D721Med (cell line): Measurements from ENCODE around the gene WDR45B.

Experiments
- DNase-seq: peaks from one replicate; pipeline ENCODE4 v3.0.0; 2011; ENCODE audit warnings: low spot score; ENCODE audit not compliant: insufficient read length
- FAIRE-seq: peaks from 2 replicates; lab custom pipeline; 2011; peaks lifted over from hg19 to GRCh38; lab: Jason Lieb, UNC
- TF ChIP-seq, protein P1 (sequence below): IDR thresholded peaks from 2 replicates; pipeline ENCODE4 v1.5.1; 2012; ENCODE audit warnings: mild to moderate bottlenecking, control low read depth; ENCODE audit not compliant: insufficient read depth; ENCODE audit errors: missing control alignments

The WDR45B gene

DNA sequence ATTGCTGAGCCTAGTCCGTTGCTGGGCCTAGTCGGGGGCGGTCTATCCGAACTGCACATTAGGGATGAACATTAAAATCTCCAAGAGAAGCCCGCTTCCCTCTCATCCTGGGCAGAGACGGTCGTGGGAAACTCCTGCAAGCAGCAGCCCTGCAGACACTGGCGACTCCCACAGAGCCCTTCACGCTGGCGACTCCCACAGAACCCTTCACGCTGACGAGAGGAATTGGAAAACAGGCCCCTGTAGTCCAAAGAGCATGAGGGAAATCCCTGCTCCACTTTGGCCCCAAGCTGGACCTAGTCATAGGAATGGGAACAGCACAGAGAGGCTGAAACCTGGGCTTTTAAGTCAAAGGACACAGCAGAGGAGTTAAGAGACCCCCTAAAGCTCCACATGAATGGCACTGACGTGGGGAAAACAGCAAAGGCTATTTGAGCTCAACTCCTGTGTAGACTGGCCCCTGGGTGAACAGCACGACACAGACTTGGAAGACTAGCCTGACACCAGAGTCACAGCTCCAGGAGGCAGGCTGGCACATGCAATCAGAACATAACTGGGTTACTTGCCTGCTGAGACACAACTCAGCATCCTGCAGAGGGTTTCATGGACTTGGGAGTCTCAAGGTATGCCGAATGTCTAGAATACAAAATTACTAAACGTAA, 42.2 kb downstream of the WDR45B start:
- TF ChIP-seq, protein P1, sequence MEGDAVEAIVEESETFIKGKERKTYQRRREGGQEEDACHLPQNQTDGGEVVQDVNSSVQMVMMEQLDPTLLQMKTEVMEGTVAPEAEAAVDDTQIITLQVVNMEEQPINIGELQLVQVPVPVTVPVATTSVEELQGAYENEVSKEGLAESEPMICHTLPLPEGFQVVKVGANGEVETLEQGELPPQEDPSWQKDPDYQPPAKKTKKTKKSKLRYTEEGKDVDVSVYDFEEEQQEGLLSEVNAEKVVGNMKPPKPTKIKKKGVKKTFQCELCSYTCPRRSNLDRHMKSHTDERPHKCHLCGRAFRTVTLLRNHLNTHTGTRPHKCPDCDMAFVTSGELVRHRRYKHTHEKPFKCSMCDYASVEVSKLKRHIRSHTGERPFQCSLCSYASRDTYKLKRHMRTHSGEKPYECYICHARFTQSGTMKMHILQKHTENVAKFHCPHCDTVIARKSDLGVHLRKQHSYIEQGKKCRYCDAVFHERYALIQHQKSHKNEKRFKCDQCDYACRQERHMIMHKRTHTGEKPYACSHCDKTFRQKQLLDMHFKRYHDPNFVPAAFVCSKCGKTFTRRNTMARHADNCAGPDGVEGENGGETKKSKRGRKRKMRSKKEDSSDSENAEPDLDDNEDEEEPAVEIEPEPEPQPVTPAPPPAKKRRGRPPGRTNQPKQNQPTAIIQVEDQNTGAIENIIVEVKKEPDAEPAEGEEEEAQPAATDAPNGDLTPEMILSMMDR, result no peak
- FAIRE-seq (no peak), DNase-seq (no peak)

DNA sequence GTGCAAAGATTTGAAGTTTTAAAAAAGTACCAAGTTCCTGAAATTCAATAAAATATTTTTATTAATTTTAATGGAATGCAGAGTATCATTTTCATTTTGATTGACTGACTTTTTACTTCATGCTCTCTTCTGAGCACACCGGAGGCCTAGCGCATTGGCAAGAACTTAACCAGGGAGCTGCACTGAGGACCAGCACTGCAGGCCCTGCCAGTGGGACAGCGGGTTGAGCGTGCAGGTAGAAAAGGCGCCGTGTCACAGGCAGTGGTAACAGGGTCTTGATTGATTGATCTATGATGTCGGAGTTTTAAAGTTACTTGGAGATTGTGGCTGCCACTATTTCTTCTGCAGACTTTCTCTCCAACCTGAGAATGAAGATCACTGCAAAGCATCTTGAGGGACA, 43.7 kb downstream of the WDR45B start:
- FAIRE-seq, result no peak
- TF ChIP-seq, protein P1, result no peak
- no peak for DNase-seq

DNA sequence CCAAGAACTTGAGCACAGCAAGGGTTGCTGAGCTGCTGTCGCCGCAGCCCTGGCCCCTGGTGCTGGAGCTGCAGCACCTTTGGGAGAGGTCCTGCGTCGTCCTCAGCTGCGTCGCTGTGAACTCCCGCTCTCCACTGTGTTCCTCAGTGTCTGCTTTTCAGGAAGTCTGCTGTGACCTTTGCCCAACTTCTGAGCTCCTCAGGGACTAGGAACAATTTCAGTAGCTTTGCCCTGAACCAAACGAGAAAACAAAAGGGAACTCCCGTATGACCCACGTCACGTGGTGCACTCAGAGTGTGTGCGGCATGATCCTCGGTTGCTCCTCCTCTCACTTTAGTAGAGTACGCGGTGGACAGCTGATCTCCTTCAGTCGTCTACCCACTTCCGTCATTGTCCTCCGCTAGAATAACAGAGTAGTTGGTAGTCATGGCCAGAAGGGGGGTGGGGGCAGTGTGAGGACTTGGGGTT, 44.2 kb downstream of the WDR45B start:
- DNase-seq (no peak), FAIRE-seq (no peak)
- TF ChIP-seq, protein P1, result no peak

DNA sequence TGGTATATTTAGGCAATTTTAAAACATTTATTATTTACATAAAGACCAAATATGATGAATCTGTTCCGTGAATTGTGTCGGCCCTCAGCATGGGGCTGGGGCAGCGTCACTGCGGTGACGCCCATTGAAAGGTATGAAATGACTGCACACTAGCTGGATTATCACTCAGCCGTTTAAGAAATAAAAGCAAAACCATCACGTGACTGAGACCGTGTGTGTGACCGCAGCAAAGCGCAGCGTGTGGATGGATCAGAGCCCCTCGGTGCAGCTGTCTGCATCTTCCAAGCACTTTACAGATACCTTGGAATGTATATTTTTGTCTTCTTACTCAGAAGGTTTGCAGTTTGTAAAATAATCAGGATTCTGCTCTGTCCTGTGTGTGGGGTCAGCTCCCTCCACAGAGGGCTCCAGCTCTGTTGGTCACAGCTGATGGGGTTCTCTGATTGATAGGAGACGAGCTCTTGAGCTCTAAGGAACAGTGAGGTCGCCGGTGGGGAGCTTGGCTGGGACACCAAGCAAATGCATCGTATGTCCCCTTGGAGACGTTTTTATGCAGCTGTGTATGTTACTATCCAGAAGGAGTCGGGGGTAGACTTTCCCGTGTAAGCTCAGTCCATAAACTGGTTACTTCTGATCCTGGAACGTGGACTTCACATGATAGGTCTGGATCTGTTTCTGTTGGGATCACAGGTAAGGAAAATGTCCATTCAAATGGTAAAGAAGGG, 45.1 kb downstream of the WDR45B start:
- DNase-seq (no peak), FAIRE-seq (no peak)
- TF ChIP-seq, protein P1, result no peak

DNA sequence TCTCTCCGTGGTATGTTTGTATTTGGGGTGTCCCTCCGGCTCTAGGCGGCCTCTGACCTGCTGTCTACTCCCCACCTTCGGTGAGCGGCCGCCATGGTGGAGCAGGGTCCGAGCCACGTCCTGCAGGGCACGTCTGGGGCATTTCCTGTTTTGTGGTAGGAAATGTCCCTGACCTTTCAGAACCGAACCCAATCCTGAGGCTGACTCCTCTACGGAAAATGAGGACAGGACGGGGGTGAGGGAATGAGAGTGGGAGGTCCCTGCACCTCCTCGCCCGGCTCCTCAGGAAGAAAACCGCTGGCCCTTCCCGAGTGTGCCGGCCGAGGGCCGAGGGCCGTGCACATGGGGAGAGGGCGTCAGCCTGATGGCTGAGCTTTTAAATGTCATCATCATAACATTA, 45.8 kb downstream of the WDR45B start:
- DNase-seq (no peak), FAIRE-seq (no peak)
- TF ChIP-seq, protein P1, result no peak

DNA sequence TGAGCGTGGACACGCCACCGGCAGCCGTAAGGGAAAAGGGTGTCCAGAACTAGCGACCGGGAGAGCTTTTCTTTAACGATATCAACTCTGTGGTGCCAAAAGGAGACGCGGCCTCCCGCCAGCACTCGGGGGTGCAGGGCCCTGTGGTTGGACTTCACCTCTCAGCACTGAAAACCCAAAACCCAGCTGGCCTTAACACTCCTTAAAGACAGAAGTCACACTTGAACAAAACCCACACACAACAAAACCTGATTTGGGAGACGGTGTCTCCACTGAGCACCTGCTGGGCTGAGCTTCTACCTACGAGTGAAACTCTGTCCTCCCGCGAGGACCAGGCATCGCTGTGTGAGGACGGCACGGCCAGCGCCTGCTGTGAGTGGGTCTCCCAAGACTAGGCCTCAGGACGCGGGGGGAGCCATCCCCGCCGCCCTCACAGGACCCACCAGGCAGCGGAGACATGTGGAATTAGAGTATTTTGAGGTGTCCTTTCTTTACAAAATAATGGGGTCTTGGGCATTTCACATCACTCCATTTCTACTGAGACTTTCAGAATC, 46.7 kb downstream of the WDR45B start:
- TF ChIP-seq, protein P1, result no peak
- FAIRE-seq, result no peak

More for the DNA sequence above, 46.7 kb downstream of the WDR45B start:
- no peak for DNase-seq
